ENCODE measurements around the gene KANSL3.
"Not testable (repeated sequence)": the region's sequence is repeated elsewhere in the genome, so short reads cannot be mapped to it uniquely, and the experiment has no call there.

KANSL3 gene

GRCh38 chr2:96656540-96656939, 18.4 kb upstream of the KANSL3 start:
- no peak for TF ChIP-seq CTCF (IDR thresholded peaks at IDR 0.05; ENCODE audit: low read depth, low read length, missing control alignments)
- in situ Hi-C loops (cut with HindIII; ENCODE audit: low sequenced_read_pairs), result no loop called here
- no peak for DNase-seq (ENCODE audit: low read depth)
- H3K4me3 ChIP-seq (ENCODE audit: low read depth, low read length), result no peak overlapping the region

GRCh38 chr2:96655526-96655925, 17.4 kb upstream of the KANSL3 start:
- no peak overlapping the region for H3K4me3 ChIP-seq (ENCODE audit: low read depth, low read length)
- in situ Hi-C loops (cut with HindIII; ENCODE audit: low sequenced_read_pairs), result no loop called here
- TF ChIP-seq CTCF (IDR thresholded peaks at IDR 0.05; ENCODE audit: low read depth, low read length, missing control alignments), result no peak
- no peak for DNase-seq (ENCODE audit: low read depth)

GRCh38 chr2:96654791-96655190, 16.7 kb upstream of the KANSL3 start:
- DNase-seq (ENCODE audit: low read depth); H3K4me3 ChIP-seq (ENCODE audit: low read depth, low read length); in situ Hi-C loops (cut with HindIII; ENCODE audit: low sequenced_read_pairs): not testable (repeated sequence)

GRCh38 chr2:96651793-96652192, 13.7 kb upstream of the KANSL3 start:
- DNase-seq (ENCODE audit: low read depth), result no peak
- no peak for TF ChIP-seq CTCF (IDR thresholded peaks at IDR 0.05; ENCODE audit: low read depth, low read length, missing control alignments)
- H3K4me3 ChIP-seq (ENCODE audit: low read depth, low read length), result no peak overlapping the region
- in situ Hi-C loops (cut with HindIII; ENCODE audit: low sequenced_read_pairs), result no loop called here

- DNase-seq (ENCODE audit: low read depth), result no peak
- no peak for TF ChIP-seq CTCF (IDR thresholded peaks at IDR 0.05; ENCODE audit: low read depth, low read length, missing control alignments)
- H3K4me3 ChIP-seq (ENCODE audit: low read depth, low read length), result no peak overlapping the region
- in situ Hi-C loops (cut with HindIII; ENCODE audit: low sequenced_read_pairs), result no loop called here
These were observed 11.2 kb upstream of the KANSL3 start for GRCh38 chr2:96649342-96649741.

GRCh38 chr2:96648306-96648930, 10.3 kb upstream of the KANSL3 start:
- no peak overlapping the region for H3K4me3 ChIP-seq (ENCODE audit: low read depth, low read length)
- in situ Hi-C loops (cut with HindIII; ENCODE audit: low sequenced_read_pairs), result no loop called here
- no peak for TF ChIP-seq CTCF (IDR thresholded peaks at IDR 0.05; ENCODE audit: low read depth, low read length, missing control alignments)
- no peak for DNase-seq (ENCODE audit: low read depth)

GRCh38 chr2:96647681-96648080, 9.6 kb upstream of the KANSL3 start:
- no peak for TF ChIP-seq CTCF (IDR thresholded peaks at IDR 0.05; ENCODE audit: low read depth, low read length, missing control alignments)

More at GRCh38 chr2:96647681-96648080, 9.6 kb upstream of the KANSL3 start:
- in situ Hi-C loops (cut with HindIII; ENCODE audit: low sequenced_read_pairs), result no loop called here
- no peak for DNase-seq (ENCODE audit: low read depth)
- H3K4me3 ChIP-seq (ENCODE audit: low read depth, low read length), result no peak overlapping the region
